ENCODE results near the gene NPHP3. TPM values are rescaled to one million over a fixed set of nuclear protein-coding genes. Genes with fewer than 3 reads are reported as not detected.

The NPHP3 gene
- total RNA-seq, 1 experiment from 2014 or later = 26.5 TPM

DNA sequence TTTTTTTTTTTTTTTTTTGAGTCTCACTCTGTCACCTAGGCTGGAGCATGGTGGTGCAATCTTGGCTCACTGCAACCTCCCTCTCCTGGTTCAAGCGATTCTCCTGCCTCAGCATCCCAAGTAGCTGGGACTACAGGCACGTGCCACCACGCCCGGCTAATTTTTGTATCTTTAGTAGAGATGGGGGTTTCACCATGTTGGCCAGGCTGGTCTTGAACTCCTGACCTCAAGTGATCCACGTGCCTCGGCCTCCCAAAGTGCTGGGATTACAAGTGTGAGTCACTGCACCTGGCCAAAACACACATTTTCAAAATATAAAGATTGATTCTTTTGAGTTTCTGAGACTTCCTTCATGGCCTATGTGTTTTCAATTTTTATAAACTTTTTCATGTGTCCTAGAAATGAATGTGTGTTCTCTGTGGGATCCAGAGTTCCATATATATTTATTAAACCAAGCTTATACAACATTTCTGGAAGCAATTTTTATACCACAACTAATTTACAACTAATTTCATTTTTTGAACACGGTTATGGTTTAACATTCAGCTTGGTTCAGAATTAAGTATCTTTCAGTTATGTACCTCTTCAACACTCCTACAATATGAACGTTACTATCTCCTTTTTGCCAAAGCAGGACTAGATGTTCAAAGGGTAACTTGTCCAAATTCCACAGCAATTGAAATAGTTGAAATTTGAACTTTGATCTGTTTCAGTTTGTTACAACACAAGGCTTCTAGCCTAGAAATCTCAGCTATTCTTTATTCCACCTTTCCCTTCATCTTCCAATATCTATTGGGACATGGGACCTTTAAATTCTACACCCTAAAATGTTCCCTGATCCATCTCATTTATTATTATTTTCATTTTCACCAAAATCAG is 64.1 kb downstream of the NPHP3 start:
- peaks cover 34% of the 10 kb centered on the region for H3K79me2 ChIP-seq (ENCODE audit: low read depth)
- intact Hi-C loops (cut with micrococcal nuclease; ENCODE audit: unreplicated experiment) = no loop called here
- TF ChIP-seq, protein P1, sequence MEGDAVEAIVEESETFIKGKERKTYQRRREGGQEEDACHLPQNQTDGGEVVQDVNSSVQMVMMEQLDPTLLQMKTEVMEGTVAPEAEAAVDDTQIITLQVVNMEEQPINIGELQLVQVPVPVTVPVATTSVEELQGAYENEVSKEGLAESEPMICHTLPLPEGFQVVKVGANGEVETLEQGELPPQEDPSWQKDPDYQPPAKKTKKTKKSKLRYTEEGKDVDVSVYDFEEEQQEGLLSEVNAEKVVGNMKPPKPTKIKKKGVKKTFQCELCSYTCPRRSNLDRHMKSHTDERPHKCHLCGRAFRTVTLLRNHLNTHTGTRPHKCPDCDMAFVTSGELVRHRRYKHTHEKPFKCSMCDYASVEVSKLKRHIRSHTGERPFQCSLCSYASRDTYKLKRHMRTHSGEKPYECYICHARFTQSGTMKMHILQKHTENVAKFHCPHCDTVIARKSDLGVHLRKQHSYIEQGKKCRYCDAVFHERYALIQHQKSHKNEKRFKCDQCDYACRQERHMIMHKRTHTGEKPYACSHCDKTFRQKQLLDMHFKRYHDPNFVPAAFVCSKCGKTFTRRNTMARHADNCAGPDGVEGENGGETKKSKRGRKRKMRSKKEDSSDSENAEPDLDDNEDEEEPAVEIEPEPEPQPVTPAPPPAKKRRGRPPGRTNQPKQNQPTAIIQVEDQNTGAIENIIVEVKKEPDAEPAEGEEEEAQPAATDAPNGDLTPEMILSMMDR (conservative IDR thresholded peaks at IDR 0.05) = no peak
- no peak for TF ChIP-seq EZH2 (IDR thresholded peaks at IDR 0.05; ENCODE audit: low read depth)

DNA sequence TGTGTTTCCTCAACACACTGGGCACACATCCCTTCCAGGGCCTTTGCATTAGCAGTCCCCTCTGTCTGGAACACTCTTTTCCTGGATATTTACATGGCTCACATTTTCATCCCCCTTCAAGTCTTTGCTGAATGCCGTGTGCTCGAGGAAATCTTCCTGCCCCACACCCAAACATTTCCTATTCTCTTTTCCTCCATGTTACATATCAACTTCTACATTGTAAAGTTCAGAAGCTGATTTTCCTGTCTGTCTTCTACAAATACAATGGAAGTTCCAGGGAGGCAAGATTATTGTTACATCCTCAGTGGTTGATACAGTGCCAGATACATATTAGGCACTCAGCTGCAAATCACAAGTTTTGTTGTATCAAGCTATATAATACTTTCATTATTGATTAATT is 66.7 kb downstream of the NPHP3 start:
- no peaks in the 10 kb centered on the region for H3K9me3 ChIP-seq (ENCODE audit: insufficient read depth, low read depth)
- peaks cover 8% of the 10 kb centered on the region for H3K79me2 ChIP-seq (ENCODE audit: low read depth)
- no peaks in the 10 kb centered on the region for H3K27me3 ChIP-seq (ENCODE audit: insufficient read depth, low read depth)
- BruUV-seq (replicated peaks) = no TSS peak
- peaks cover 17% of the 10 kb centered on the region for H3K4me1 ChIP-seq (replicated peaks; ENCODE audit: insufficient read depth)
- H3K27ac ChIP-seq = no peak overlapping the region
- H3K9me2 ChIP-seq (ENCODE audit: insufficient read depth) = no peaks in the 10 kb centered on the region
- no peak overlapping the region for H2AFZ ChIP-seq
- no peak for TF ChIP-seq EZH2 (IDR thresholded peaks at IDR 0.05; ENCODE audit: low read depth)
- TF ChIP-seq, protein P1 (conservative IDR thresholded peaks at IDR 0.05) = no peak
- no peak overlapping the region for H3K4me2 ChIP-seq
- no peak overlapping the region for H3K4me3 ChIP-seq
- DNase-seq = no peak
- H3F3A ChIP-seq (ENCODE audit: insufficient read depth, low read depth) = peaks cover 10% of the 10 kb centered on the region; the same call in 1 of the 2 replicates
- intact Hi-C loops (cut with micrococcal nuclease; ENCODE audit: unreplicated experiment) = no loop called here
- CTCF ChIA-PET = no interaction called here
- no peaks in the 10 kb centered on the region for H3K36me3 ChIP-seq (ENCODE audit: low read depth)
- POLR2A ChIA-PET (ENCODE audit: unreplicated experiment) = no interaction called here
- no peaks in the 10 kb centered on the region; the same call in 1 of the 2 replicates for H4K20me1 ChIP-seq (ENCODE audit: insufficient read depth)

More for the DNA sequence above, 64.1 kb downstream of the NPHP3 start:
- H3K4me1 ChIP-seq (replicated peaks; ENCODE audit: insufficient read depth) = peaks cover 26% of the 10 kb centered on the region
- no peaks in the 10 kb centered on the region for H3K27me3 ChIP-seq (ENCODE audit: insufficient read depth, low read depth)
- peak overlapping the region; percentile 82; the same call in 1 of the 2 replicates for H3K4me3 ChIP-seq
- H3K27ac ChIP-seq = no peak overlapping the region
- DNase-seq = no peak
- CTCF ChIA-PET = no interaction called here
- BruUV-seq (replicated peaks) = no TSS peak
- no peaks in the 10 kb centered on the region for H3K36me3 ChIP-seq (ENCODE audit: low read depth)
- no peaks in the 10 kb centered on the region for H3K9me3 ChIP-seq (ENCODE audit: insufficient read depth, low read depth)
- no peaks in the 10 kb centered on the region for H3K9me2 ChIP-seq (ENCODE audit: insufficient read depth)
- H3F3A ChIP-seq (ENCODE audit: insufficient read depth, low read depth) = peaks cover 10% of the 10 kb centered on the region; the same call in 1 of the 2 replicates
- H3K4me2 ChIP-seq = peak overlapping the region; percentile 94
- POLR2A ChIA-PET (ENCODE audit: unreplicated experiment) = interaction anchor here (0.6 kb wide), 1 partner anchor 40 kb away, joined by 3 read pairs; no protein-coding TSS in a partner anchor
- H4K20me1 ChIP-seq (ENCODE audit: insufficient read depth) = no peaks in the 10 kb centered on the region
- no peak overlapping the region for H2AFZ ChIP-seq

DNA sequence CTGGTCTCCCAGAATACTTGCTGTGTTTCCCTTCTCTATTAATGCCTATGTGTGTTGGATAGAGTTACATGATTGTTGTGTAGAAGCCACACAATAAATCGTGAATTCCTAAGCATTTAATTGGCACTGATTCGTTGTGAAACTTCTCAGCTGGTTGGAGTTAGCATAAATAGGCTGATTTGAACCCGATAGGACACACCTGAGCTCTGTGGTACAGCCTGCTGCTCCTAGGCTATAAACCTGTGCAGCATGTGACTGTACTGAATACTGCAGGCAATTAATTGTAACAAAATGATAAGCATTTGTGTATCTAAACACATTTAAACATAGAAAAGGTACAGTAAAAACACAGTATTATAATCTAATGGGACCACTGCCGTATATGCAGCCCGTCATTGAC is 67.5 kb downstream of the NPHP3 start:
- Histone ChIP-seq H3F3A (ENCODE audit: insufficient read depth, low read depth) (peaks cover 10% of the 10 kb centered on the region; the same call in 1 of the 2 replicates), H3K27me3 (ENCODE audit: insufficient read depth, low read depth) (no peaks in the 10 kb centered on the region), H2AFZ (no peak overlapping the region), H3K4me3 (no peak overlapping the region), H3K9me2 (ENCODE audit: insufficient read depth) (no peaks in the 10 kb centered on the region), H3K79me2 (ENCODE audit: low read depth) (peaks cover 6% of the 10 kb centered on the region; the same call in 1 of the 2 replicates), H4K20me1 (ENCODE audit: insufficient read depth) (peaks cover 2% of the 10 kb centered on the region; the same call in 1 of the 2 replicates), H3K27ac (no peak overlapping the region), H3K36me3 (ENCODE audit: low read depth) (no peaks in the 10 kb centered on the region), H3K4me1 (replicated peaks; ENCODE audit: insufficient read depth) (peaks cover 17% of the 10 kb centered on the region), H3K9me3 (ENCODE audit: insufficient read depth, low read depth) (no peaks in the 10 kb centered on the region), H3K4me2 (no peak overlapping the region)
- intact Hi-C loops (cut with micrococcal nuclease; ENCODE audit: unreplicated experiment) = no loop called here
- ChIA-PET CTCF (no interaction called here), POLR2A (ENCODE audit: unreplicated experiment) (no interaction called here)
- BruUV-seq (replicated peaks) = no TSS peak
- TF ChIP-seq EZH2 (IDR thresholded peaks at IDR 0.05; ENCODE audit: low read depth) = no peak
- TF ChIP-seq, protein P1 (conservative IDR thresholded peaks at IDR 0.05) = no peak
- no peak for DNase-seq
